HepG2 (cell line): Measurements from ENCODE around the gene TMEM255B. TPM values are rescaled to one million over a fixed set of nuclear protein-coding genes. Genes with fewer than 3 reads are reported as not detected.

Experiments used
- AGO2 ChIP-seq: fragments of 200-400 bp; formaldehyde crosslinking; optimal IDR thresholded peaks from 2 replicates; pipeline ENCODE3; 2017; ENCODE audit warnings: mild to moderate bottlenecking, low read depth, low read length, moderate library complexity
- EHMT2 ChIP-seq: fragments of 200-600 bp; sonication (generic); IDR thresholded peaks from 2 replicates; pipeline ENCODE4 v1.7.0; 2017; ENCODE audit warnings: antibody characterized with exemption, low read depth, low read length, borderline replicate concordance
- KLF6 ChIP-seq: IDR thresholded peaks from 2 replicates; pipeline ENCODE4 v1.8.0; 2016; ENCODE audit warnings: missing biosample characterization, missing genetic modification reagents
- POLR2G ChIP-seq: fragments of 200-400 bp; formaldehyde crosslinking; IDR thresholded peaks from 2 replicates; pipeline ENCODE4 v1.6.1; 2018; ENCODE audit warnings: mild to moderate bottlenecking, low read depth, low read length, moderate library complexity
- ZFY ChIP-seq: sonication (generic); formaldehyde crosslinking; IDR thresholded peaks from 2 replicates; pipeline ENCODE4 v1.4.0; 2020; ENCODE audit warnings: missing genetic modification reagents
- ZNF121 ChIP-seq: sonication (generic); formaldehyde crosslinking; IDR thresholded peaks from 2 replicates; pipeline ENCODE4 v1.5.0; 2020; ENCODE audit warnings: mild to moderate bottlenecking, missing genetic modification reagents
- ZNF720 ChIP-seq: sonication (generic); formaldehyde crosslinking; IDR thresholded peaks from 2 replicates; pipeline ENCODE4 v1.4.0; 2020; ENCODE audit warnings: missing genetic modification reagents
- ZSCAN21 ChIP-seq: sonication (generic); formaldehyde crosslinking; IDR thresholded peaks from 2 replicates; pipeline ENCODE4 v1.8.0; 2022; ENCODE audit warnings: mild to moderate bottlenecking, missing genetic modification reagents, moderate library complexity, borderline replicate concordance
- polyA plus RNA-seq, 8 experiments: library from polyadenylated mRNA; depleted of rRNA in 3 of 8; stranded (reverse) in 7 of 8; unstranded in 1 of 8; fragments of >200 nt; fragmentation: Illumina TruSeq in 4 of 8; extraction: Trizol in 4 of 8; gene quantifications; 2 replicates each; pipeline versions ENCODE4 v1.2.1 to v1.2.3, GENCODE V29; 2011 to 2016; ENCODE audit warnings: low read depth in 4 of 8, missing spikeins in 1 of 8, mixed read lengths in 1 of 8; ENCODE audit not compliant: insufficient read depth in 1 of 8
- total RNA-seq, 5 experiments: library from RNA; depleted of rRNA; stranded (reverse); fragments of >200 nt; fragmentation: Illumina TruSeq; extraction: Trizol; gene quantifications; 2 replicates each; pipeline ENCODE4 v1.2.3, GENCODE V29; 2016; ENCODE audit warnings: low read depth in 1 of 5
- TF ChIP-seq, protein P1 (sequence below), 2 experiments: sonication (generic) in 1 of 2; formaldehyde crosslinking in 1 of 2; IDR thresholded peaks; 2 replicates each; pipeline versions ENCODE4 v1.6.1 to v1.9.0; 2014 to 2022; ENCODE audit warnings: antibody characterized with exemption in 1 of 2, borderline replicate concordance in 1 of 2, inconsistent platforms in 1 of 2, low read depth in 1 of 2, missing genetic modification reagents in 1 of 2
- TF ChIP-seq, protein P2 (sequence below): sonication (generic); formaldehyde crosslinking; IDR thresholded peaks from 2 replicates; pipeline ENCODE4 v1.4.0; 2020; ENCODE audit warnings: mild to moderate bottlenecking, missing genetic modification reagents
- TF ChIP-seq, protein P3 (sequence below): sonication (generic); formaldehyde crosslinking; IDR thresholded peaks from 2 replicates; pipeline ENCODE4 v1.5.1; 2020; ENCODE audit warnings: mild to moderate bottlenecking, missing genetic modification reagents, moderate library complexity

TMEM255B gene
- total and polyA plus RNA-seq, 2 of the 13 experiments (the other 11 are each of a cell fraction or from before 2014, with no cell fraction given) = not detected

DNA sequence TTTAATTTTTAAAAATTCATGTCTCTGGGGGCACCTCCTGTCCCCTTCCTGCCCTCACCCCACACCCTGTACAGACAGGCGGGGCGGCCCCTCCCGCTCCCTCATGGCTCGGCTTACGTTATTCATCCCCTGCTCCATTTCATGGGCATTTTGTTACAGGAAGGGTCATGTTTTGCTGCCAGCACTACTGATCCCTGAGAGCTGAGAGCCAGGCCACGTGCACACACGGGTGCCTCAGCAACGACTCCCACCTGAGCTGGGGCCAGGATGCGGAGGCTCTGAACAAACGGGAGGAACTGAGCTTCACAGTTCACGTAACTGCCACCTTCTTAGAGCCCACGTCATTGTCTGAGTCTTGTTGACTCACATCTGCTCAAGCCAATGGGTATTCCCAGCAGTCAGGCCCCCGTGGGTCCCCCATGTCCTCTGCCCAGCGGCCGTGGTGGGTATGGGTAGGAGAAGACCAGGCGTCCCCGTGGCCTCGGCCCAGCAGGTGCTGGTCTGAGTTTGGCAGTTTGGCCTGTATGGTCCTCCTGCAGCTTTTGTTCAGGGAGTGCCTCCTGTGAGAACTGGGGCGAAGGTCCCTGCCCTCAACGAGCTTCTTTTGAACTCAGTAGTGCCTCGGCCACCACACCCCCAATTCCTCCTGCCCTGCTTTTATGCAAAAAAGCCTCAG, 16.4 kb upstream of the TMEM255B start (continued):
- TF ChIP-seq, protein P1, sequence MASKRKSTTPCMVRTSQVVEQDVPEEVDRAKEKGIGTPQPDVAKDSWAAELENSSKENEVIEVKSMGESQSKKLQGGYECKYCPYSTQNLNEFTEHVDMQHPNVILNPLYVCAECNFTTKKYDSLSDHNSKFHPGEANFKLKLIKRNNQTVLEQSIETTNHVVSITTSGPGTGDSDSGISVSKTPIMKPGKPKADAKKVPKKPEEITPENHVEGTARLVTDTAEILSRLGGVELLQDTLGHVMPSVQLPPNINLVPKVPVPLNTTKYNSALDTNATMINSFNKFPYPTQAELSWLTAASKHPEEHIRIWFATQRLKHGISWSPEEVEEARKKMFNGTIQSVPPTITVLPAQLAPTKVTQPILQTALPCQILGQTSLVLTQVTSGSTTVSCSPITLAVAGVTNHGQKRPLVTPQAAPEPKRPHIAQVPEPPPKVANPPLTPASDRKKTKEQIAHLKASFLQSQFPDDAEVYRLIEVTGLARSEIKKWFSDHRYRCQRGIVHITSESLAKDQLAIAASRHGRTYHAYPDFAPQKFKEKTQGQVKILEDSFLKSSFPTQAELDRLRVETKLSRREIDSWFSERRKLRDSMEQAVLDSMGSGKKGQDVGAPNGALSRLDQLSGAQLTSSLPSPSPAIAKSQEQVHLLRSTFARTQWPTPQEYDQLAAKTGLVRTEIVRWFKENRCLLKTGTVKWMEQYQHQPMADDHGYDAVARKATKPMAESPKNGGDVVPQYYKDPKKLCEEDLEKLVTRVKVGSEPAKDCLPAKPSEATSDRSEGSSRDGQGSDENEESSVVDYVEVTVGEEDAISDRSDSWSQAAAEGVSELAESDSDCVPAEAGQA (IDR thresholded peaks at IDR 0.05; ENCODE audit: low read depth) = no peak
- TF ChIP-seq, protein P1 (CRISPR knock-in tag; IDR thresholded peaks at IDR 0.05; ENCODE audit: borderline replicate concordance) = no peak
- TF ChIP-seq, protein P2, sequence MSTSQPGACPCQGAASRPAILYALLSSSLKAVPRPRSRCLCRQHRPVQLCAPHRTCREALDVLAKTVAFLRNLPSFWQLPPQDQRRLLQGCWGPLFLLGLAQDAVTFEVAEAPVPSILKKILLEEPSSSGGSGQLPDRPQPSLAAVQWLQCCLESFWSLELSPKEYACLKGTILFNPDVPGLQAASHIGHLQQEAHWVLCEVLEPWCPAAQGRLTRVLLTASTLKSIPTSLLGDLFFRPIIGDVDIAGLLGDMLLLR (CRISPR knock-in tag) = 0 out of 2 replicates have a peak, but pooled peaks have one; percentile 19
- TF ChIP-seq EHMT2 = no peak
- peak; percentile 12; the same call in 1 of the 2 replicates for TF ChIP-seq ZFY (CRISPR knock-in tag)
- no peak for TF ChIP-seq ZNF720
- 0 out of 2 replicates have a peak, but pooled peaks have one; percentile 0 for TF ChIP-seq POLR2G
- TF ChIP-seq ZNF121 (CRISPR knock-in tag) = no peak; the same call in 1 of the 2 replicates
- TF ChIP-seq AGO2 = peak; percentile 29
- 0 out of 2 replicates have a peak, but pooled peaks have one; percentile 18 for TF ChIP-seq KLF6
- no peak for TF ChIP-seq ZSCAN21 (CRISPR knock-in tag)
- TF ChIP-seq, protein P3, sequence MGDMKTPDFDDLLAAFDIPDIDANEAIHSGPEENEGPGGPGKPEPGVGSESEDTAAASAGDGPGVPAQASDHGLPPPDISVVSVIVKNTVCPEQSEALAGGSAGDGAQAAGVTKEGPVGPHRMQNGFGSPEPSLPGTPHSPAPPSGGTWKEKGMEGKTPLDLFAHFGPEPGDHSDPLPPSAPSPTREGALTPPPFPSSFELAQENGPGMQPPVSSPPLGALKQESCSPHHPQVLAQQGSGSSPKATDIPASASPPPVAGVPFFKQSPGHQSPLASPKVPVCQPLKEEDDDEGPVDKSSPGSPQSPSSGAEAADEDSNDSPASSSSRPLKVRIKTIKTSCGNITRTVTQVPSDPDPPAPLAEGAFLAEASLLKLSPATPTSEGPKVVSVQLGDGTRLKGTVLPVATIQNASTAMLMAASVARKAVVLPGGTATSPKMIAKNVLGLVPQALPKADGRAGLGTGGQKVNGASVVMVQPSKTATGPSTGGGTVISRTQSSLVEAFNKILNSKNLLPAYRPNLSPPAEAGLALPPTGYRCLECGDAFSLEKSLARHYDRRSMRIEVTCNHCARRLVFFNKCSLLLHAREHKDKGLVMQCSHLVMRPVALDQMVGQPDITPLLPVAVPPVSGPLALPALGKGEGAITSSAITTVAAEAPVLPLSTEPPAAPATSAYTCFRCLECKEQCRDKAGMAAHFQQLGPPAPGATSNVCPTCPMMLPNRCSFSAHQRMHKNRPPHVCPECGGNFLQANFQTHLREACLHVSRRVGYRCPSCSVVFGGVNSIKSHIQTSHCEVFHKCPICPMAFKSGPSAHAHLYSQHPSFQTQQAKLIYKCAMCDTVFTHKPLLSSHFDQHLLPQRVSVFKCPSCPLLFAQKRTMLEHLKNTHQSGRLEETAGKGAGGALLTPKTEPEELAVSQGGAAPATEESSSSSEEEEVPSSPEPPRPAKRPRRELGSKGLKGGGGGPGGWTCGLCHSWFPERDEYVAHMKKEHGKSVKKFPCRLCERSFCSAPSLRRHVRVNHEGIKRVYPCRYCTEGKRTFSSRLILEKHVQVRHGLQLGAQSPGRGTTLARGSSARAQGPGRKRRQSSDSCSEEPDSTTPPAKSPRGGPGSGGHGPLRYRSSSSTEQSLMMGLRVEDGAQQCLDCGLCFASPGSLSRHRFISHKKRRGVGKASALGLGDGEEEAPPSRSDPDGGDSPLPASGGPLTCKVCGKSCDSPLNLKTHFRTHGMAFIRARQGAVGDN = peak; percentile 77
